HG03064 (cell line): ENCODE data around the gene METTL24.

ENCODE experiments used
- ATAC-seq: cut with Tn5 transposase; IDR thresholded peaks from one replicate; pipeline ENCODE4 v1.9.1; 2021; ENCODE audit warnings: low read depth; ENCODE audit not compliant: unreplicated experiment

The METTL24 gene

GRCh38 chr6:110216140-110216539 lies 142.0 kb downstream of the METTL24 start:
- no peak for ATAC-seq

GRCh38 chr6:110214338-110214737 lies 143.8 kb downstream of the METTL24 start:
- ATAC-seq, result no peak

- no peak for ATAC-seq
These were observed 146.4 kb downstream of the METTL24 start for GRCh38 chr6:110211753-110212152.

GRCh38 chr6:110207652-110208051 lies 150.5 kb downstream of the METTL24 start:
- ATAC-seq, result no peak

- ATAC-seq, result no peak
These were observed 156.8 kb downstream of the METTL24 start for GRCh38 chr6:110201151-110201884.

- ATAC-seq, result no peak
These were observed 159.6 kb downstream of the METTL24 start for GRCh38 chr6:110198561-110198960.

- no peak for ATAC-seq
These were observed 161.3 kb downstream of the METTL24 start for GRCh38 chr6:110196874-110197273.

GRCh38 chr6:110195639-110196038 lies 162.5 kb downstream of the METTL24 start:
- no peak for ATAC-seq
